Memory B cell (primary cell): ENCODE measurements around the gene RNF227.

ENCODE experiments used
- ATAC-seq: fragments of 150-1000 bp; cut with Tn5 transposase; 2 replicates; pipeline ENCODE4 v1.10.0; 2021; ENCODE audit warnings: low read depth, mild to moderate bottlenecking, moderate library complexity
- DNase-seq, 2 donors: peaks; one replicate each; pipeline ENCODE4 v3.0.0; 2022; ENCODE audit warnings: low spot score in 2 of 2
- H3K27ac Mint-ChIP-seq: one replicate; pipeline ENCODE4 v1.8.0; 2022; ENCODE audit warnings: mild to moderate bottlenecking, moderate library complexity, mixed read lengths
- H3K27me3 Mint-ChIP-seq: one replicate; pipeline ENCODE4 v1.8.0; 2022; ENCODE audit warnings: mixed read lengths
- H3K36me3 Mint-ChIP-seq: one replicate; pipeline ENCODE4 v1.8.0; 2022; ENCODE audit warnings: mild to moderate bottlenecking, mixed read lengths
- H3K4me1 Mint-ChIP-seq: one replicate; pipeline ENCODE4 v1.8.0; 2022; ENCODE audit warnings: mixed read lengths
- H3K4me3 Mint-ChIP-seq: one replicate; pipeline ENCODE4 v1.8.0; 2022; ENCODE audit warnings: mild to moderate bottlenecking, moderate library complexity, mixed read lengths
- H3K9me3 Mint-ChIP-seq: one replicate; pipeline ENCODE4 v1.8.0; 2022; ENCODE audit warnings: mixed read lengths

The RNF227 gene

GRCh38 chr17:7915179-7915610 is 894 bp downstream of the RNF227 start:
- H3K4me3 Mint-ChIP-seq, result peak overlapping the region; percentile 99
- peaks cover 17% of the 10 kb centered on the region for H3K4me1 Mint-ChIP-seq
- peaks cover 2% of the 10 kb centered on the region for H3K36me3 Mint-ChIP-seq
- H3K27me3 Mint-ChIP-seq, result no peaks in the 10 kb centered on the region
- DNase-seq (no peak), ATAC-seq (no peak)
- no peaks in the 10 kb centered on the region for H3K9me3 Mint-ChIP-seq
- peak overlapping the region; percentile 92 for H3K27ac Mint-ChIP-seq

- H3K4me1 Mint-ChIP-seq, result peaks cover 17% of the 10 kb centered on the region
- peaks cover 15% of the 10 kb centered on the region for H3K36me3 Mint-ChIP-seq
Observed at GRCh38 chr17:7912927-7913524, 3.1 kb downstream of the RNF227 start.

DNA sequence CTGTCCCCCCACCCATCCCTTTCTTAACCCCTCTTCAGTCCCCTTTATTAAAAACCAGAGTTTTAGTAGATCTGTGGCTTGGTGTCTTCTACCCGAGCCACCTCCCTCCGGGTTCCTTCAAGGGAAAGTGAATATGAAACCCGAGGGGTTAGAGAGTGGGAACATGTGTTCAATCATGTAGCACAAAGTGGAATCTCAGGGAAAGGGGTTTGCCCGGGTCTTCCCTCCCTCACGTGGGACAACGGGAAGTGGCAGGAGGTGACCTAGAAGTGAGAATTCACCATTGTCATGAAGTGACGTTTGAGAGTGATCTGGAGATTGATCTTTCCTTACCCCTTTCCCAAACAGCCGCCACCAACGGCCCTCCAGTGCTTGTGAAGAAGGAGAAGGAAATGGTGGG is 5.0 kb downstream of the RNF227 start:
- Mint-ChIP-seq H3K4me1 (peaks cover 11% of the 10 kb centered on the region), H3K36me3 (peaks cover 23% of the 10 kb centered on the region), H3K4me3 (no peak overlapping the region), H3K27me3 (no peaks in the 10 kb centered on the region), H3K9me3 (no peaks in the 10 kb centered on the region), H3K27ac (no peak overlapping the region)
- ATAC-seq (no peak), DNase-seq (no peak)

More at GRCh38 chr17:7912927-7913524, 3.1 kb downstream of the RNF227 start:
- no peak overlapping the region for H3K27ac Mint-ChIP-seq
- DNase-seq (peak; percentile 33 to 53), ATAC-seq (peak; percentile 42)
- H3K4me3 Mint-ChIP-seq, result no peak overlapping the region
- H3K27me3 Mint-ChIP-seq, result no peaks in the 10 kb centered on the region
- no peaks in the 10 kb centered on the region for H3K9me3 Mint-ChIP-seq

- H3K36me3 Mint-ChIP-seq, result peaks cover 23% of the 10 kb centered on the region
- no peak overlapping the region for H3K27ac Mint-ChIP-seq
Observed at GRCh38 chr17:7910711-7911110, 5.4 kb downstream of the RNF227 start.

GRCh38 chr17:7910281-7910680 is 5.8 kb downstream of the RNF227 start:
- H3K36me3 Mint-ChIP-seq, result peaks cover 23% of the 10 kb centered on the region
- H3K9me3 Mint-ChIP-seq, result no peaks in the 10 kb centered on the region
- H3K27ac Mint-ChIP-seq, result no peak overlapping the region
- H3K4me1 Mint-ChIP-seq, result peaks cover 6% of the 10 kb centered on the region
- no peak for ATAC-seq
- DNase-seq, result no peak
- no peak overlapping the region for H3K4me3 Mint-ChIP-seq
- H3K27me3 Mint-ChIP-seq, result no peaks in the 10 kb centered on the region

More at GRCh38 chr17:7910711-7911110, 5.4 kb downstream of the RNF227 start:
- peaks cover 11% of the 10 kb centered on the region for H3K4me1 Mint-ChIP-seq
- H3K9me3 Mint-ChIP-seq, result no peaks in the 10 kb centered on the region
- no peak for ATAC-seq
- no peaks in the 10 kb centered on the region for H3K27me3 Mint-ChIP-seq
- DNase-seq, result no peak
- H3K4me3 Mint-ChIP-seq, result no peak overlapping the region

DNA sequence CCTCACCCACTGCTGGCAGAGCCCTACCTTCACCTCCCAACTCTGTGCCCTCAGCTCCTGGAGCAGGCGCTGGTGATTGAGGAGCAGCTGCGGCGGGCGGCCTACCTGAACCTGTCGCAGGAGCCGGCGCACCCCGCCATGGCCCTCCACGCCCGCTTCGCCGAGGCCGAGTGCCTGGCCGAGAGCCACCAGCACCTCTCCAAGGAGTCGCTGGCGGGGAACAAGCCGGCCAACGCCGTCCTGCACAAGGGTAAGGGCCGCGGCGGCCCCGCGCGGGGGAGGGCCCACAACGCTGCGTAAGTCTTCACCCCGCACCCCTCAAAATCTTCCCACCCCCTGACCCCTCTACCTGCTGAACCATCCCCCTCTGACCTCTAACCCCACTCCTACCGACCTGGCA is 7.0 kb downstream of the RNF227 start:
- DNase-seq (no peak), ATAC-seq (no peak)
- no peak overlapping the region for H3K27ac Mint-ChIP-seq
- H3K36me3 Mint-ChIP-seq, result peaks cover 29% of the 10 kb centered on the region
- H3K27me3 Mint-ChIP-seq, result no peaks in the 10 kb centered on the region
- H3K9me3 Mint-ChIP-seq, result no peaks in the 10 kb centered on the region
- H3K4me3 Mint-ChIP-seq, result no peak overlapping the region
- H3K4me1 Mint-ChIP-seq, result no peaks in the 10 kb centered on the region

GRCh38 chr17:7903154-7904103 is 12.7 kb downstream of the RNF227 start:
- ATAC-seq (no peak), DNase-seq (no peak)
- peaks cover 37% of the 10 kb centered on the region for H3K36me3 Mint-ChIP-seq
- H3K9me3 Mint-ChIP-seq, result no peaks in the 10 kb centered on the region
- H3K4me1 Mint-ChIP-seq, result no peaks in the 10 kb centered on the region
- H3K4me3 Mint-ChIP-seq, result no peak overlapping the region
- no peaks in the 10 kb centered on the region for H3K27me3 Mint-ChIP-seq
- H3K27ac Mint-ChIP-seq, result no peak overlapping the region

GRCh38 chr17:7897773-7898172 is 18.3 kb downstream of the RNF227 start:
- Mint-ChIP-seq H3K36me3 (peaks cover 30% of the 10 kb centered on the region), H3K27ac (no peak overlapping the region), H3K4me1 (no peaks in the 10 kb centered on the region), H3K4me3 (no peak overlapping the region), H3K27me3 (no peaks in the 10 kb centered on the region), H3K9me3 (no peaks in the 10 kb centered on the region)
- ATAC-seq, result peak; percentile 44
- no peak for DNase-seq

DNA sequence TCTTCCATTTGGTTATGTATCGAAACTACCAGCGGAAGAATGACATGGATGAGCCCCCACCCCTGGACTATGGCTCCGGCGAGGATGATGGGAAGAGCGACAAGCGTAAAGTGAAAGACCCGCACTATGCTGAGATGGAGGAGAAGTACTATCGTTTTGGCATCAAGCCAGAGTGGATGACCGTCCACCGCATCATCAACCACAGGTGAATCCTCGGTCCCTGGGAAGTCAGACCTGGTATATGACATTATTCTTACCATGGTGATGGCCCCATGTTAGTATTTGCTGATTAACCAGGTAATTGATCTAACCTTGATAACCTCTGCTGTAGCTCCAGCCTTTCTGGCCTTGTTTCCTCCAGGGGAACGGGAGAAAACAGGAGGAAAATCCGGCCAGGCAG is 19.0 kb downstream of the RNF227 start:
- peaks cover 27% of the 10 kb centered on the region for H3K36me3 Mint-ChIP-seq
- no peaks in the 10 kb centered on the region for H3K9me3 Mint-ChIP-seq
- no peaks in the 10 kb centered on the region for H3K27me3 Mint-ChIP-seq
- H3K27ac Mint-ChIP-seq, result peak overlapping the region; percentile 1
- ATAC-seq, result no peak
- H3K4me1 Mint-ChIP-seq, result no peaks in the 10 kb centered on the region
- no peak for DNase-seq
- no peak overlapping the region for H3K4me3 Mint-ChIP-seq

DNA sequence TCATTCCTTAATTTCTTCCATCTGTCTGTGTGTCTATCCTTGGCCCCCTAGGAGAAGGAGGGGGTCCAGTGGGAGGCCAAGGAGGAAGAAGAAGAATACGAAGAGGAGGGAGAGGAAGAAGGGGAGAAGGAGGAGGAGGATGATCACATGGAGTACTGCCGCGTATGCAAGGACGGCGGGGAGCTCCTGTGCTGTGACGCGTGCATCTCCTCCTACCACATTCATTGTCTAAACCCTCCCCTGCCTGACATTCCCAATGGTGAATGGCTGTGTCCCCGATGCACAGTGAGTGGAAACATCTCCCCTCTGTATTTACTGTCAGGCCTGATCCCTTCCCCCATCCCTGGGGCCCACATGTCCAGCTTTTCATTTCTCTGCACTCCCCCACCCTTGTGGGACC is 21.2 kb downstream of the RNF227 start:
- H3K27me3 Mint-ChIP-seq, result no peaks in the 10 kb centered on the region
- H3K4me3 Mint-ChIP-seq, result no peak overlapping the region
- ATAC-seq (no peak), DNase-seq (no peak)
- H3K36me3 Mint-ChIP-seq, result peaks cover 21% of the 10 kb centered on the region
- H3K27ac Mint-ChIP-seq, result no peak overlapping the region
- H3K9me3 Mint-ChIP-seq, result no peaks in the 10 kb centered on the region
- no peaks in the 10 kb centered on the region for H3K4me1 Mint-ChIP-seq

GRCh38 chr17:7894226-7894625 is 21.9 kb downstream of the RNF227 start:
- Mint-ChIP-seq H3K27ac (no peak overlapping the region), H3K27me3 (no peaks in the 10 kb centered on the region), H3K4me1 (no peaks in the 10 kb centered on the region), H3K9me3 (no peaks in the 10 kb centered on the region), H3K4me3 (no peak overlapping the region), H3K36me3 (peaks cover 17% of the 10 kb centered on the region)
- ATAC-seq (no peak), DNase-seq (no peak)

DNA sequence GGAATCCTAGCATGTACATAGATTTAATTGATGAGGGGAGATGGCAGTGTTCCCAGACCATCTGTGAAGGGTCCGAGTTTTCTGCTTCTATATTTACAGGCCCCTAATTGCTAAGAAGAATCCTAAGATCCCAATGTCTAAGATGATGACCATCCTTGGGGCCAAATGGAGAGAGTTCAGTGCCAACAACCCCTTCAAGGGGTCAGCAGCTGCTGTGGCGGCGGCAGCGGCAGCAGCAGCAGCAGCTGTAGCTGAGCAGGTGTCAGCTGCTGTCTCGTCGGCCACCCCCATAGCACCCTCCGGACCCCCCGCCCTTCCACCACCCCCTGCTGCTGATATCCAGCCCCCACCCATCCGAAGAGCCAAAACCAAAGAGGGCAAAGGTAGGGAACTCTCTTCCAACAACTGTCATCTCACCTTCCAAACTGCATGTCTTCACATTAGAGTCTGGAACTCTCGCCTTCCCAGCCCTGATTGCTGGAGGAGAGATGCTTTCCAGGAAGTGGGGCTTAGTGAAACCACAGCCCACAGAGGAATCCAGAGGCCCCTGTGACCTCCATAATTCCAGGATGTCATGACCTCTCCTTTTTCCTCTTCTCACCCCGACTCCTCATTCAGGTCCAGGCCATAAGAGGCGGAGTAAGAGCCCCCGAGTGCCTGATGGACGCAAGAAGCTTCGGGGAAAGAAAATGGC is 22.8 kb downstream of the RNF227 start:
- Mint-ChIP-seq H3K9me3 (no peaks in the 10 kb centered on the region), H3K4me1 (no peaks in the 10 kb centered on the region), H3K27ac (no peak overlapping the region), H3K4me3 (no peak overlapping the region), H3K36me3 (peaks cover 17% of the 10 kb centered on the region), H3K27me3 (no peaks in the 10 kb centered on the region)
- ATAC-seq (no peak), DNase-seq (no peak)

GRCh38 chr17:7889166-7889955 is 26.7 kb downstream of the RNF227 start:
- peaks cover 2% of the 10 kb centered on the region for H3K36me3 Mint-ChIP-seq
- ATAC-seq (no peak), DNase-seq (no peak)
- H3K9me3 Mint-ChIP-seq, result no peaks in the 10 kb centered on the region
- no peak overlapping the region for H3K27ac Mint-ChIP-seq
- peaks cover 9% of the 10 kb centered on the region for H3K4me1 Mint-ChIP-seq
- H3K4me3 Mint-ChIP-seq, result no peak overlapping the region
- no peaks in the 10 kb centered on the region for H3K27me3 Mint-ChIP-seq
